Adrenal gland (tissue), 5 donors: ENCODE data around the gene ABCA10.

ENCODE experiments used
- POLR2A ChIP-seq, 2 donors: fragments of 450-650 bp; IDR thresholded peaks; one replicate each; pipeline ENCODE4 v1.6.1; 2017; ENCODE audit warnings: antibody characterized with exemption in 2 of 2, mild to moderate bottlenecking in 2 of 2, moderate library complexity in 1 of 2
- TF ChIP-seq, protein P1 (sequence below), 6 experiments: fragments of 450-650 bp in 4 of 6; fragments of 200-600 bp in 2 of 6; sonication (generic) in 1 of 6; IDR thresholded peaks; 1 replicate in 5 of 6; 2 replicates in 1 of 6; pipeline versions ENCODE4 v1.5.1 to v1.8.0; 2016 to 2021; ENCODE audit warnings: antibody characterized with exemption in 6 of 6, mild to moderate bottlenecking in 2 of 6, moderate library complexity in 1 of 6
- donor health status: DM: no; HTN: no; CAD: no.

DNA sequence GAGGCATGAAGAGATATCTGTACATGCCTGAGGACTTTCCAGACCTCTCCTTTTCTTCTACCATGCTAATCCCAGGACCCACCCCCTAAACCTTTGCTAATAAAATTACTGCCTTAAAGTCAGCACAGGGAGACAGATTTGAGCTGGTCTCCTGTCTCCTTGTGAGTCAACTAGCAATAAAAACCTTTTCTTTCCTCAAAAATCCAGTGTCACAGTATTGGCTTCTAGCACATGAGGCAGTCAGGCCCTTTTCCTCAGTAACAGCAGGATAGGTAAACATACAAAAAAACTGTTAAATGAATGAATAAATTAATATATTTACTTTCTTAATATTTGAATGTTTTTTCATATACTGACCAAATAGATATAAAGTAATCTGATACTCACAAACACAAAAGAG is 41.3 kb downstream of the ABCA10 start:
- TF ChIP-seq, protein P1, sequence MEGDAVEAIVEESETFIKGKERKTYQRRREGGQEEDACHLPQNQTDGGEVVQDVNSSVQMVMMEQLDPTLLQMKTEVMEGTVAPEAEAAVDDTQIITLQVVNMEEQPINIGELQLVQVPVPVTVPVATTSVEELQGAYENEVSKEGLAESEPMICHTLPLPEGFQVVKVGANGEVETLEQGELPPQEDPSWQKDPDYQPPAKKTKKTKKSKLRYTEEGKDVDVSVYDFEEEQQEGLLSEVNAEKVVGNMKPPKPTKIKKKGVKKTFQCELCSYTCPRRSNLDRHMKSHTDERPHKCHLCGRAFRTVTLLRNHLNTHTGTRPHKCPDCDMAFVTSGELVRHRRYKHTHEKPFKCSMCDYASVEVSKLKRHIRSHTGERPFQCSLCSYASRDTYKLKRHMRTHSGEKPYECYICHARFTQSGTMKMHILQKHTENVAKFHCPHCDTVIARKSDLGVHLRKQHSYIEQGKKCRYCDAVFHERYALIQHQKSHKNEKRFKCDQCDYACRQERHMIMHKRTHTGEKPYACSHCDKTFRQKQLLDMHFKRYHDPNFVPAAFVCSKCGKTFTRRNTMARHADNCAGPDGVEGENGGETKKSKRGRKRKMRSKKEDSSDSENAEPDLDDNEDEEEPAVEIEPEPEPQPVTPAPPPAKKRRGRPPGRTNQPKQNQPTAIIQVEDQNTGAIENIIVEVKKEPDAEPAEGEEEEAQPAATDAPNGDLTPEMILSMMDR (IDR thresholded peaks at IDR 0.05) = no peak
- no peak for TF ChIP-seq POLR2A (IDR thresholded peaks at IDR 0.05)
